Measurements from ENCODE around the gene RIPK4. TPM values are rescaled to one million over a fixed set of nuclear protein-coding genes. Genes with fewer than 3 reads are reported as not detected.

Gene RIPK4
- total RNA-seq, 4 donors from 2014 or later, result 0.91 to 1.7 (median 1.1) TPM

- TF ChIP-seq POLR2A (IDR thresholded peaks at IDR 0.05; ENCODE audit: low read depth) (no peak), EP300 (IDR thresholded peaks at IDR 0.05) (no peak), CTCF (IDR thresholded peaks at IDR 0.05) (no peak), POLR2AphosphoS5 (IDR thresholded peaks at IDR 0.05) (no peak)
- no peak for DNase-seq (ENCODE audit: extremely low spot score)
- Histone ChIP-seq H3K27ac (replicated peaks in 1 of 4) (no peak overlapping the region), H3K4me3 (no peak overlapping the region), H3K9me3 (no peaks in the 10 kb centered on the region), H3K4me1 (no peaks in the 10 kb centered on the region), H3K36me3 (no peaks in the 10 kb centered on the region), H3K27me3 (peaks cover 0 to 74% (median 0%) of the 10 kb centered on the region in 4 donors)
- WGBS, result 89% methylated on average over 16 of the region's 16 CpGs
- intact Hi-C loops (cut with DNase I), result no loop called here
Observed at GRCh38 chr21:41705546-41706262, 61.1 kb downstream of the RIPK4 start.

DNA sequence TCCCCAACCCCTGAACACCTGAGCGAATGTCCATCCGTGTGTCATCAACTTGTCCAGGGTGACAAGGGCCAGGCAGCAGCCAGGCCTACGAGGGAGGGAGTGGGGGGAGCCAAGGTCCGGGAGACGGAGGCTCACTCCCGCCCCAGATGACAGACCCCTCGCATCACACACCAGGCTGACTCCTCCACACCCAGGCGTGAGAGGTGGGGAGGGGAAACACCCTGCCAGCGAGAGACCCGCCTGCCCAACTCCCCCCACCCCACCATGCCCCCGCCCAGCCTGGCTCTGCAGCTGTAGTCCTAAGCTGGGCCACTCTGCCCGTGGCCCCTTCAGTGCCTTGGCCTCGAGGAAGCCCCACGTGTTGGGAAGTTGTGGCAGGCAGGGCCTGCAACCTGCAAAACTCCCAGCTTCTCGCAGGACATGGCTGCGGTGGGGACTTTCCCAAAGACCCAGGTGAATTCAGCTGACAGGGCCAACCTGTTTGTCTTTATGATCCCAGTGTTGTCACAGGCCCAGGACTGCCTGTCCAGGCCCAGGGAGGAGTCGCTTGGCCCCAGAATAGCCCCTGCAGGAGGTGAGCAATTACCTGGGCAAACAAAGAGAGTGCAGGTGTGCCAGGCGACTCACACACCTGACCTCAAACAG lies 62.9 kb downstream of the RIPK4 start:
- intact Hi-C loops (cut with DNase I), result no loop called here
- H3K27ac ChIP-seq (replicated peaks in 1 of 4), result no peak overlapping the region
- WGBS, result 68% methylated on average over 16 of the region's 18 CpGs
- H3K4me1 ChIP-seq, result no peaks in the 10 kb centered on the region
- no peaks in the 10 kb centered on the region for H3K36me3 ChIP-seq
- TF ChIP-seq CTCF (IDR thresholded peaks at IDR 0.05) (no peak), POLR2A (IDR thresholded peaks at IDR 0.05; ENCODE audit: low read depth) (no peak), EP300 (IDR thresholded peaks at IDR 0.05) (no peak), POLR2AphosphoS5 (IDR thresholded peaks at IDR 0.05) (no peak)
- peaks cover 0 to 56% (median 0%) of the 10 kb centered on the region in 4 donors for H3K27me3 ChIP-seq
- no peaks in the 10 kb centered on the region for H3K9me3 ChIP-seq
- no peak for DNase-seq (ENCODE audit: extremely low spot score)
- no peak overlapping the region for H3K4me3 ChIP-seq

- H3K4me3 ChIP-seq, result no peak overlapping the region
- H3K36me3 ChIP-seq, result no peaks in the 10 kb centered on the region
- intact Hi-C loops (cut with DNase I), result no loop called here
- no peaks in the 10 kb centered on the region for H3K9me3 ChIP-seq
- no peak for DNase-seq (ENCODE audit: extremely low spot score)
- H3K4me1 ChIP-seq, result no peaks in the 10 kb centered on the region
- WGBS, result 83% methylated on average over 8 of the region's 10 CpGs
- peaks cover 0 to 56% (median 0%) of the 10 kb centered on the region in 4 donors for H3K27me3 ChIP-seq
- TF ChIP-seq POLR2AphosphoS5 (IDR thresholded peaks at IDR 0.05), result no peak
- no peak overlapping the region for H3K27ac ChIP-seq (replicated peaks in 1 of 4)
Observed at GRCh38 chr21:41701749-41702148, 65.1 kb downstream of the RIPK4 start.

GRCh38 chr21:41699311-41699710 lies 67.5 kb downstream of the RIPK4 start:
- TF ChIP-seq POLR2A (IDR thresholded peaks at IDR 0.05; ENCODE audit: low read depth) (no peak), EP300 (IDR thresholded peaks at IDR 0.05) (no peak), CTCF (IDR thresholded peaks at IDR 0.05) (no peak), POLR2AphosphoS5 (IDR thresholded peaks at IDR 0.05) (no peak)
- intact Hi-C loops (cut with DNase I), result no loop called here
- Histone ChIP-seq H3K27ac (replicated peaks in 1 of 4) (no peak overlapping the region), H3K4me3 (no peak overlapping the region), H3K4me1 (no peaks in the 10 kb centered on the region), H3K27me3 (peaks cover 0 to 41% (median 0%) of the 10 kb centered on the region in 4 donors), H3K9me3 (no peaks in the 10 kb centered on the region), H3K36me3 (no peaks in the 10 kb centered on the region)
- 92% methylated on average over 9 of the region's 10 CpGs for WGBS
- DNase-seq (ENCODE audit: extremely low spot score), result no peak

DNA sequence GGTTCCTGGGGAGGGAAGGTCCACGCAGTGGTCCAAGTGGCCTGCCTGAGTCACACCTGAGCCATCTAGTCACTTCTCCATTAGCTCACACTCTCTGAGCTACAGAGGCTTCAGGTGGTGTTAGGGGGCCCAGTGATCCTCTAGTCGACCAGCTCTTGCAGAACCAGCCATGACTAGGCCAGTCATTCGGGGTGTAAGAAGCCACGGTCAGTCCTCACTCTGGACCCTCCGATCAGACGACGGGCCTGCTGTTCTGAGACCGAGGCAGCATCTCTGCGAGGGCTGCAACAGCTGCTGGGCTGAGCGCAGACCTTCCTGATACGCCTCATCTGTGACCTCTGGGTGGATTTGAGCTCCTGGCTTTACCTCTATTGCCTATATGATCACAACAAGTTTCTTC lies 68.8 kb downstream of the RIPK4 start:
- H3K9me3 ChIP-seq, result no peaks in the 10 kb centered on the region
- H3K27me3 ChIP-seq, result peaks cover 0 to 40% (median 0%) of the 10 kb centered on the region in 4 donors
- intact Hi-C loops (cut with DNase I), result no loop called here
- no peaks in the 10 kb centered on the region for H3K4me1 ChIP-seq
- WGBS, result 97% methylated on average over 11 of the region's 11 CpGs
- no peak overlapping the region for H3K4me3 ChIP-seq
- no peak for DNase-seq (ENCODE audit: extremely low spot score)
- no peak overlapping the region for H3K27ac ChIP-seq (replicated peaks in 1 of 4)
- TF ChIP-seq CTCF (IDR thresholded peaks at IDR 0.05) (no peak), EP300 (IDR thresholded peaks at IDR 0.05) (no peak), POLR2AphosphoS5 (IDR thresholded peaks at IDR 0.05) (no peak), POLR2A (IDR thresholded peaks at IDR 0.05; ENCODE audit: low read depth) (no peak)
- H3K36me3 ChIP-seq, result no peaks in the 10 kb centered on the region

Measured in esophagus muscularis mucosa (tissue), 4 donors.